Measurements from ENCODE around the gene MYO7B.

- TF ChIP-seq EZH2 (IDR thresholded peaks at IDR 0.05; ENCODE audit: borderline replicate concordance, insufficient read depth, low read depth, low read length, poor library complexity, severe bottlenecking) (no peak), CTCF (IDR thresholded peaks at IDR 0.05) (no peak)
These were observed 134.8 kb downstream of the MYO7B start for GRCh38 chr2:127670055-127670956.

Data from B cell (primary cell).